Retinal pigment epithelial cell (primary cell): ENCODE data around the gene WIPF1.
"Not testable (repeated sequence)": the region's sequence is repeated elsewhere in the genome, so short reads cannot be mapped to it uniquely, and the experiment has no call there.

Experiments used
- DNase-seq: peaks from one replicate; pipeline ENCODE4 v3.0.0-alpha.2; 2010; ENCODE audit warnings: low read depth
- H3K4me3 ChIP-seq: 2 replicates; pipeline ENCODE4 v1.5.1; 2011; ENCODE audit warnings: mild to moderate bottlenecking, low read length, control low read depth, moderate library complexity
- TF ChIP-seq, protein P1 (sequence below): conservative IDR thresholded peaks from 2 replicates; pipeline ENCODE4 v1.5.1; 2011; ENCODE audit warnings: low read depth, low read length, control low read depth, inconsistent platforms

WIPF1 gene

DNA sequence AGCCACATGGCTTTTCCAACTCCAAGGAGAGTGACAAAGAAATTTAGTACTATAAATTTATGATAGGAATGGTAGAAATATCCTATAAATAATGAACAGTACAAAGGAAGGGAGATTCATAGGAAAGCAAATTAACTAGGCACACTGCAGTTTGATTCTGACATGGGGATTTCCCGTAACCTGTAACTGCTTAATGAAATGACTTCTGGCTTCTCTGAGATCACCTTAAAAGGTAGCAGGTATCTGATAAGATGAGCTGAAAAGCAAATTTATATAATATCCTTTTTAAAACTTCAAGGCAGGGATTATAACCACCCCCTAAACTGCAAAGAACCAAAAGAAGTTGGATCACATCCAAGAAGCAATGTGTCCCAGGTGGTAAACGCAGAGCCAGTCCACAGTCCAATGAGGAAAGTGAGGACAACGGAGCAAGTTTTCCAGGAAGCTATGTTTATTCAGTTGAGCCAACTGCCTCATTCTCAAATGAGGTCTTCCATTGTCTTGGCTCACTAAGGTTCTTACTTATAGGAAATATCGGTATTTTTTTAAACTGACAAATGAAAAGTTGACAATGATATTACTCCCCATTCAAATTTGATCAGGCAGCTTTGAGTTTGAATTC lies 43.0 kb downstream of the WIPF1 start:
- TF ChIP-seq, protein P1, sequence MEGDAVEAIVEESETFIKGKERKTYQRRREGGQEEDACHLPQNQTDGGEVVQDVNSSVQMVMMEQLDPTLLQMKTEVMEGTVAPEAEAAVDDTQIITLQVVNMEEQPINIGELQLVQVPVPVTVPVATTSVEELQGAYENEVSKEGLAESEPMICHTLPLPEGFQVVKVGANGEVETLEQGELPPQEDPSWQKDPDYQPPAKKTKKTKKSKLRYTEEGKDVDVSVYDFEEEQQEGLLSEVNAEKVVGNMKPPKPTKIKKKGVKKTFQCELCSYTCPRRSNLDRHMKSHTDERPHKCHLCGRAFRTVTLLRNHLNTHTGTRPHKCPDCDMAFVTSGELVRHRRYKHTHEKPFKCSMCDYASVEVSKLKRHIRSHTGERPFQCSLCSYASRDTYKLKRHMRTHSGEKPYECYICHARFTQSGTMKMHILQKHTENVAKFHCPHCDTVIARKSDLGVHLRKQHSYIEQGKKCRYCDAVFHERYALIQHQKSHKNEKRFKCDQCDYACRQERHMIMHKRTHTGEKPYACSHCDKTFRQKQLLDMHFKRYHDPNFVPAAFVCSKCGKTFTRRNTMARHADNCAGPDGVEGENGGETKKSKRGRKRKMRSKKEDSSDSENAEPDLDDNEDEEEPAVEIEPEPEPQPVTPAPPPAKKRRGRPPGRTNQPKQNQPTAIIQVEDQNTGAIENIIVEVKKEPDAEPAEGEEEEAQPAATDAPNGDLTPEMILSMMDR = no peak
- no peak overlapping the region for H3K4me3 ChIP-seq
- no peak for DNase-seq

DNA sequence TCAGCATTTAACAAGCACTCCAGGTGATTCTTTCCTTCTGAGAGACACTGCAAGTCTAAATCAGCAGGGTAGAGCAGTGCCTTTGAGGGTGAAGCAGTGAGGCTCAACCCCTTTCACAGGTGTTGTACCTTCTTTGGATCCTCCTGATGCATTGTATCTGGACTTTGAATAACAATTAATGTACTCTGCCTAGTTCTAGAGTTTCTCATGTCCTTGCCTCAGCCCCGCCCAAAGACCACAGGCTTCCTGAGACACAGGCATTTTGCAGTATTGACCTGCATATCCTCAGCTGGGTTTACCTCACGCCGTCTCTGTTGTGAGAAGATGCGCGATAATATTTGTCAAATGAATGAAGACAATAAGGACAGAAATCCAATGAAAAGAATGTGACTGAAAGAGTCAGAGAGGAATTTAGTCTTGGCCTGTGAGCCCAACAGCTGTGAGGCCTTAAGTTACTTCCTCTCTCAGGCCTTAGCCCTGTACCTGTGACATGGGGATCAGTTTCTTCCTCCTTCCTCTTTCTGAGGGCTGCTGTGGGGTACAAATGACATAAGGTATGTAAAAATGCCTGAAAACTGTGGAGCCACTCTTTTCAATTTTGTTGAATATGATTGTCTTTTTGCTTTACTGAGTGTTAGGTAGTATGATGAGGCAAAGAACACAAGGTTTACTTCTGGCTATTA lies 43.7 kb downstream of the WIPF1 start:
- DNase-seq = no peak
- no peak overlapping the region for H3K4me3 ChIP-seq
- TF ChIP-seq, protein P1 = no peak

DNA sequence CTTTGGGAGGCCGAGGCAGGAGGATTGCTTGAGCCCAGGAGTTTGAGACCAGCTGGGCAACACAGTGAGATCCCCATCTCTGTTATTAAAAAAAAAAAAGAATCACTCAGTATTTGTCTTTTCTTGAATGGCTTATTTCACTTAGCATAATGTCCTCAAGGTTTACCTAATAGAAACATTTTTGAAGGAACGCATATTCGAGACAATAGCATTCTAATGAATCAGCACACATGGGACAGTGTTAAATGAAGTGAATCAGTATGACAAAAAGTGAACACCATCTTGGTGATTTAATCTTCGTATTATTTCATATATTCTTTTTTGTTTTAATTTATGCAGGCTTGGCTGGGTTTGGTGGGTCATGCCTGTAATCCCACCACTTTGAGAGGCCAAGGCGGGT lies 44.7 kb downstream of the WIPF1 start:
- H3K4me3 ChIP-seq = no peak overlapping the region
- DNase-seq = no peak
- TF ChIP-seq, protein P1 = no peak

DNA sequence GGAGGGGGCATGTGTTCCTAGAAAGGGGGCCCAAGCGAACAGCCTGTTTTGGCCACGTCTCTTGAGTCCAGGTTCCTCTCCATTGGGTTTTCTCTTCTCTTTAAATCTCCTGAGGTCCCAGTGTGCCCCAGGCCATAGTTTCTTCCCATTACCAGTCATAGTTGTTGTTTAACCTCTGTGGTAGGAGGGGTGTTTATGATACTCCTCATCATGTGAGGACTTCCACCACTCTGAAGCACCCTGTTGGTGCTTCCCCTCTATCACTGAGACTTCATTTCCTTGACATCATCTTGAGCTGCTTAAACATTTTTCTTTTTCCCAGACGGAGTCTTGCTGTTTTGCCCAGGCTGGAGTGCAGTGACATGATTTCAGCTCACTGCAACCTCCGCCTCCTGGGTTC lies 45.9 kb downstream of the WIPF1 start:
- TF ChIP-seq, protein P1 = no peak
- H3K4me3 ChIP-seq = no peak overlapping the region
- DNase-seq = no peak

DNA sequence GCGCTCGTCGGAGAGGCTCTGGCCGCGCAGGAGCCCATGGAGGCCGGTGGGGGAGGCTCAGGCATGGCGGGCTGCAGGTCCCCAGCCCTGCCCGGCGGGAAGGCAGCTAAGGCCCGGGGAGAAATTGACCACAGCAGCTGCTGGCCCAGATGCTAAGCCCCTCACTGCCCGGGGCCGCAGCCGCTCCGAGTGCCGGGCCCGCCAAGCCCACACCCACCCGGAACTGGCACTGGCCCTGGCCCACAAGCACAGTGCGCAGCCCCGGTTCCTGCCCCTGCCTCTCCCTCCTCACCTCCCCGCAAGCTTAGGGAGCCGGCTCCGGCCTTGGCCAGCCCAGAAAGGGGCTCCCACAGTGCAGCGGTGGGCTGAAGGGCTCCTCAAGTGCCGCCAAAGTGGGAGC lies 49.0 kb downstream of the WIPF1 start:
- DNase-seq, H3K4me3 ChIP-seq: not testable (repeated sequence)

DNA sequence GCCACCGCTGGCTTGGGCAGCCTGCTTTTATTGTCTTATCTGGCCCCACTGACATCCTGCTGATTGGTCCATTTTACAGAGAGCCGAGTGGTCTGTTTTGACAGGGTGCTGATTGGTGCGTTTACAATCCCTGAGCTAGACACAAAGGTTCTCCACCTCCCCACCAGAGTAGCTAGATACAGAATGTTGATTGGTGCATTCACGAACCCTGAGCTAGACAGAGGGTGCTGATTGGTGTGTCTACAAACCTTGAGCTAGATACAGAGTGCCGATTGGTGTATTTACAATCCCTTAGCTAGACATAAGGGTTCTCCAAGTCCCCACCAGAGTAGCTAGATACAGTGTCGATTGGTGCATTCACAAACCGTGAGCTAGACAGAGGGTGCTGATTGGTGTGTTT lies 49.6 kb downstream of the WIPF1 start:
- not testable (repeated sequence) for H3K4me3 ChIP-seq

DNA sequence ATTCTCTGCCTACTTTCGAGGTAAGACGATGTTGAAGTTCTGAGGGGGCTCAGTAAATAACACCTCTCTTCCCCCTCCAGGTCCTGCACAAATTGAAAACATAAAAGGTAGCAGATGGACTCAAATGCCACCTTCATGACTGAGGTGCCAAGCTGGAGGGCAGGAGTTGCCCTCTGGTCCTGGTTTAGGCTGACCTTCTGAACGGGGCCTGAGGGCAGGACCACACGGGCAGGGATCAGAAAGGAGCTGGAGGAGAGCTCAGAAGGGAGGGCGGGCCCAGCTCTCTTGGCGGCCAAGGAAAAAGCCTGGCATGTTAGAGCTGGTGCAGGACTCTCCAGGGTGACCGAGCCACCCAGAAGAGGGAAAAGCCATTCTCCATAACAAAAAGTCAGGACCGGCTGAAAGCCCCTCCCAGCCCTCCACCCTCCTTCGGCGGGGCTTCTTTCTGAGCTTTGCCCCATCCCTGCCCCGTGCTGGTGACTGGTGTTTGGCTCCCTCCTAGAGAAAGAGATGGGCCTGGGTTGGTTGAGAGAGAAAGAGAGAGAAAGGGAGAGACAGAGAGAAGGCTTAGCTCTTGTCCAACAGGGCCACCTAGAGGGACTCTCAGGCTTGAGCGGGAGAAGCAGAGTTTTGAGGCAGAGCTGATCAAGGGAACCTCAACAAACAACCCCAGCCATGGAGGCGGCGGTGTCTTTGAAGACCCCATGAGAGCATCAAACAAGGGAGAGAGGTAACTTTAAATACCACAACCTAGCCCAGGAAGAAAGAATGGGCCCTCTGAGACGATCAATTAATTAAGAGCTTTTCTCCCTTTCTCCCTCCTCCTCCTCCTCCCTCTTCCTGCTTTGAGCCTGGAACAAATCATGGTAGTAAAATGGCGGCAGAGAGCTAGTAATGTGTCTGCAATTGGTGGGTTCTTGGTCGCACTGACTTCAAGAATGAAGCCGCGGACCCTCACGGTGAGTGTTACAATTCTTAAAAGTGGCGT lies 50.8 kb downstream of the WIPF1 start:
- no peak overlapping the region for H3K4me3 ChIP-seq
- DNase-seq = no peak
- TF ChIP-seq, protein P1 = peak; percentile 45

More for the DNA sequence above, 49.6 kb downstream of the WIPF1 start:
- not testable (repeated sequence) for DNase-seq

DNA sequence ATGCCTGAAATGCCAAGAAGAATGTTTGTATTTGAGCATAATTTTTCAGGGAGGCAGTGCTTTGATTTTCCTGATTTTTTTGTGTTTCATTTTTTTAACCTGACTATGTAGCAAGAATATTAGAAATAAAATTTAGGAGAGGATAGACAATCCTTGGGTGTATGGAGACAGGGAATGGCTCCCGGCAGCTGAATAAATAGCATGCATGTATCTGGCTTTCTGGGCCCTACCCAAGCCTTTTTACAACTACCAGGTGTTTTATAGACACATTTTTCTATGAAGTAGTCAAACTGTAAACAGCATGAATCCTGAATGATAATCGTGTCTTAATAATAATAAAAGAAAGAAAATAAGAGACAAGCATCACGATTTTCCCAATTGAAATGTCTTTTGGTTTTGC lies 52.4 kb downstream of the WIPF1 start:
- TF ChIP-seq, protein P1 = no peak
- H3K4me3 ChIP-seq = no peak overlapping the region
- no peak for DNase-seq
